ENCODE data around the gene PARP12. TPM values are rescaled to one million over a fixed set of nuclear protein-coding genes. Genes with fewer than 3 reads are reported as not detected.
A peak's percentile ranks its signal among the peaks of the same experiment; 100 is the strongest.

The PARP12 gene
- total RNA-seq, 1 donor = 14.0 TPM

- no peak for DNase-seq (ENCODE audit: low read depth)
- no peak for TF ChIP-seq CTCF (IDR thresholded peaks at IDR 0.05; ENCODE audit: insufficient read depth, low read length)
- no peak overlapping the region for H3K4me3 ChIP-seq (ENCODE audit: low read depth, low read length)
Observed at GRCh38 chr7:140054751-140055150, 8.0 kb downstream of the PARP12 start.

- no peak for DNase-seq (ENCODE audit: low read depth)
- no peak for TF ChIP-seq CTCF (IDR thresholded peaks at IDR 0.05; ENCODE audit: insufficient read depth, low read length)
- no peak overlapping the region for H3K4me3 ChIP-seq (ENCODE audit: low read depth, low read length)
Observed at GRCh38 chr7:140053812-140054539, 8.8 kb downstream of the PARP12 start.

GRCh38 chr7:140051820-140052219 is 10.9 kb downstream of the PARP12 start:
- no peak overlapping the region for H3K4me3 ChIP-seq (ENCODE audit: low read depth, low read length)
- TF ChIP-seq CTCF (IDR thresholded peaks at IDR 0.05; ENCODE audit: insufficient read depth, low read length) = no peak
- no peak for DNase-seq (ENCODE audit: low read depth)

- TF ChIP-seq CTCF (IDR thresholded peaks at IDR 0.05; ENCODE audit: insufficient read depth, low read length) = no peak
- no peak for DNase-seq (ENCODE audit: low read depth)
- no peak overlapping the region for H3K4me3 ChIP-seq (ENCODE audit: low read depth, low read length)
Observed at GRCh38 chr7:140050100-140050499, 12.7 kb downstream of the PARP12 start.

GRCh38 chr7:140049339-140050024 is 13.3 kb downstream of the PARP12 start:
- no peak overlapping the region for H3K4me3 ChIP-seq (ENCODE audit: low read depth, low read length)
- DNase-seq (ENCODE audit: low read depth) = peak; percentile 57
- no peak for TF ChIP-seq CTCF (IDR thresholded peaks at IDR 0.05; ENCODE audit: insufficient read depth, low read length)

GRCh38 chr7:140048989-140049338 is 13.8 kb downstream of the PARP12 start:
- H3K4me3 ChIP-seq (ENCODE audit: low read depth, low read length) = no peak overlapping the region
- DNase-seq (ENCODE audit: low read depth) = no peak
- TF ChIP-seq CTCF (IDR thresholded peaks at IDR 0.05; ENCODE audit: insufficient read depth, low read length) = no peak
